ENCODE results near the gene FCMR. TPM values are rescaled to one million over a fixed set of nuclear protein-coding genes. Genes with fewer than 3 reads are reported as not detected.

The FCMR gene
- total RNA-seq, 4 donors from 2014 or later: 2.5 to 3.3 (median 3.2) TPM; not detected in 1

- no peak for TF ChIP-seq POLR2AphosphoS5 (IDR thresholded peaks at IDR 0.05)
- no peak for TF ChIP-seq CTCF (IDR thresholded peaks at IDR 0.05)
- no peak for TF ChIP-seq POLR2A (IDR thresholded peaks at IDR 0.05; ENCODE audit: low read depth)
- TF ChIP-seq EP300 (IDR thresholded peaks at IDR 0.05): no peak
- H3K4me1 ChIP-seq: no peaks in the 10 kb centered on the region
- no peaks in the 10 kb centered on the region for H3K27me3 ChIP-seq
- intact Hi-C loops (cut with DNase I): no loop called here
- H3K36me3 ChIP-seq: no peaks in the 10 kb centered on the region
- no peaks in the 10 kb centered on the region for H3K9me3 ChIP-seq
- DNase-seq (ENCODE audit: extremely low spot score): no peak
- H3K27ac ChIP-seq (replicated peaks in 1 of 4): no peak overlapping the region
- H3K4me3 ChIP-seq: no peak overlapping the region
- WGBS: 59% methylated on average over 11 of the region's 11 CpGs
These were observed 34.0 kb upstream of the FCMR start for GRCh38 chr1:206955476-206956451.

GRCh38 chr1:206954459-206955342 lies 33.0 kb upstream of the FCMR start:
- WGBS: 88% methylated on average over 10 of the region's 10 CpGs
- intact Hi-C loops (cut with DNase I): no loop called here

DNA sequence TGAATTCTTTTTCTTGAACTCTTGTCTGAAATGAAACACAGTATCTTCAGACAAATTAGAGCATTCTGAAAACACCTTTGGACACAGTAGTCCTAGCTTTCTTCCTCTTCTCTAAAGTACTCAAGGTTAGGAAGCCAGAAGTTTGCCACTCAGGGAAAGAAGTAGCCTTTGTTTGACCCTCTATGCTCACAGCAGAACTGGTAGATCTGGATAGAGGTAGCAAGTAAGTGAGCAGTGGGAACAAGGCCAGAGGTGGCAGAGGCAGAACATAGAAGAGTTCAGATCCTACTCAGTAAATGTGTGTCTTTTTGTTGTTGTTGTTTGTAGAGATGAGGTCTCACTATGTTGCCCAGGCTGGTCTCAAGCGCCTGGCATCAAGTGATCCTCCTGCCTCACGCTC lies 31.9 kb upstream of the FCMR start:
- intact Hi-C loops (cut with DNase I): no loop called here
- WGBS: 90% methylated on average over 2 of the region's 2 CpGs
- Histone ChIP-seq H3K36me3 (no peaks in the 10 kb centered on the region), H3K27me3 (no peaks in the 10 kb centered on the region), H3K4me1 (no peaks in the 10 kb centered on the region), H3K27ac (replicated peaks in 1 of 4) (no peak overlapping the region), H3K9me3 (peaks cover 0 to 9% (median 0%) of the 10 kb centered on the region in 4 donors), H3K4me3 (no peak overlapping the region)
- DNase-seq (ENCODE audit: extremely low spot score): no peak
- TF ChIP-seq POLR2A (IDR thresholded peaks at IDR 0.05; ENCODE audit: low read depth) (no peak), POLR2AphosphoS5 (IDR thresholded peaks at IDR 0.05) (no peak), CTCF (IDR thresholded peaks at IDR 0.05) (no peak), EP300 (IDR thresholded peaks at IDR 0.05) (no peak)

More at GRCh38 chr1:206954459-206955342, 33.0 kb upstream of the FCMR start:
- peaks cover 0 to 6% (median 0%) of the 10 kb centered on the region in 4 donors for H3K9me3 ChIP-seq
- no peaks in the 10 kb centered on the region for H3K27me3 ChIP-seq
- no peak for TF ChIP-seq POLR2A (IDR thresholded peaks at IDR 0.05; ENCODE audit: low read depth)
- TF ChIP-seq CTCF (IDR thresholded peaks at IDR 0.05): no peak
- no peak for TF ChIP-seq EP300 (IDR thresholded peaks at IDR 0.05)
- no peak for TF ChIP-seq POLR2AphosphoS5 (IDR thresholded peaks at IDR 0.05)
- no peak for DNase-seq (ENCODE audit: extremely low spot score)
- H3K27ac ChIP-seq (replicated peaks in 1 of 4): no peak overlapping the region
- H3K4me3 ChIP-seq: no peak overlapping the region
- no peaks in the 10 kb centered on the region for H3K4me1 ChIP-seq
- H3K36me3 ChIP-seq: no peaks in the 10 kb centered on the region

DNA sequence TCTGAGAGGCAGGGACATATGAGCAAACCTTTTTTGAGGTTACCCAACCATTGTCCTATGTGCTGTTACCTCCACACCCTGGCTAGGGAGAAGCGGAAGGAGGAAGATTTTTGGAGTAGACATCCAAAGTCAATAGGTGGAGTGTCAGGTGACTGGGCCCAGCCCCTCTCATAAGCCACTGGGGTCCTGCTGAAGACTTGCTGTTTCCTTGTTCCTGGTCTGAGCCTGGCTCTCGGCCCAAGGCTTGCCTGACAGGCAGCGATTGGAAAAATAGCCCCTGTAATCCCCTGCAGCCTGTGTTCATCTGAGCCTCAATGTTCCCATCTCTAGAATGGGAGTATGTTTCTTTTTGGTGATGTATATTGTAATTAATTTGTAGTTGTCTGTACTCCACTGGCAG lies 31.4 kb upstream of the FCMR start:
- Histone ChIP-seq H3K9me3 (peaks cover 0 to 9% (median 0%) of the 10 kb centered on the region in 4 donors), H3K27me3 (no peaks in the 10 kb centered on the region), H3K27ac (replicated peaks in 1 of 4) (no peak overlapping the region), H3K4me1 (no peaks in the 10 kb centered on the region), H3K36me3 (no peaks in the 10 kb centered on the region), H3K4me3 (no peak overlapping the region)
- TF ChIP-seq EP300 (IDR thresholded peaks at IDR 0.05) (no peak), POLR2AphosphoS5 (IDR thresholded peaks at IDR 0.05) (no peak), POLR2A (IDR thresholded peaks at IDR 0.05; ENCODE audit: low read depth) (no peak), CTCF (IDR thresholded peaks at IDR 0.05) (no peak)
- no peak for DNase-seq (ENCODE audit: extremely low spot score)
- WGBS: 79% methylated on average over 3 of the region's 3 CpGs
- intact Hi-C loops (cut with DNase I): no loop called here
